GM12878 (cell line): Measurements from ENCODE around the gene LRP1B.

Experiments
- CEBPB ChIP-seq, 2 experiments: fragments of 150-350 bp in 1 of 2; IDR thresholded peaks; 2 replicates each; pipeline ENCODE4 v1.6.1; 2012 to 2014; ENCODE audit warnings: low read depth in 2 of 2, low read length in 2 of 2, borderline replicate concordance in 1 of 2, inconsistent platforms in 1 of 2
- EP300 ChIP-seq, 2 experiments: fragments of 150-350 bp in 1 of 2; IDR thresholded peaks; 2 replicates each; pipeline ENCODE4 v1.6.1; 2011 to 2012; ENCODE audit warnings: low read depth in 2 of 2, low read length in 2 of 2, borderline replicate concordance in 1 of 2, improper control_type of control experiment in 1 of 2, inconsistent platforms in 1 of 2; ENCODE audit not compliant: control insufficient read depth in 1 of 2
- KDM1A ChIP-seq: fragments of 200-600 bp; sonication (generic); IDR thresholded peaks from 2 replicates; pipeline ENCODE4 v1.6.1; 2016; ENCODE audit warnings: borderline replicate concordance
- NFIC ChIP-seq: IDR thresholded peaks from 2 replicates; pipeline ENCODE4 v1.6.1; 2012; ENCODE audit warnings: low read depth, mild to moderate bottlenecking, inconsistent platforms, low read length, moderate library complexity
- SIN3A ChIP-seq: IDR thresholded peaks from 2 replicates; pipeline ENCODE4 v1.6.1; 2012; ENCODE audit warnings: low read depth, low read length, improper control_type of control experiment
- SREBF2 ChIP-seq: IDR thresholded peaks from 2 replicates; pipeline ENCODE4 v1.6.1; 2012; ENCODE audit warnings: mild to moderate bottlenecking, low read length
- TF ChIP-seq, protein P1 (sequence below), 3 experiments: IDR thresholded peaks in 2 of 3; conservative IDR thresholded peaks in 1 of 3; 2 replicates each; pipeline ENCODE4 v1.5.1; 2011; ENCODE audit warnings: low read depth in 3 of 3, low read length in 3 of 3, mild to moderate bottlenecking in 3 of 3, control low read depth in 2 of 3, moderate library complexity in 2 of 3, inconsistent platforms in 1 of 3, mixed read lengths in 1 of 3; ENCODE audit not compliant: control insufficient read depth in 2 of 3, insufficient read depth in 1 of 3; ENCODE audit errors: extremely low read depth in 1 of 3
- TF ChIP-seq, protein P2 (sequence below): IDR thresholded peaks from 2 replicates; pipeline ENCODE4 v1.6.1; 2012; ENCODE audit warnings: mild to moderate bottlenecking, low read depth, low read length

DNA sequence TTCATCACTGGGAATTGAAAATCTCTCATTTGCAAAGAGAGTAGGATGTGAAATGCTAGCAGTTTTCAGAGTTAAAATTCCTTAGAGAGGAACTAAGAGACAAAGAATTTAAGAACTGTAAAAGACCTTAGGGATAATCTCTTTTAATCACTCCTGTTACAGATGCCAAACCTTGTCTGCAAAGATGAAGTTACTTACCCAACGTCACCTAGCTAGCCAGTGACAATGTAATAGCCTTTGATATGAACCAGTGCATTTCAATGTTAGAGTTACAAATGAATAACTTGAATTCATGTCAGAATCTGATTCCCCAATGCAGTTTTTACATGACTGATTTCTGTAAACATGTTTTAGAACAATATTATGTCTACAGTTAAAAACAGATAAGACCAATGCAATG is 190.1 kb downstream of the LRP1B start:
- TF ChIP-seq SREBF2, result no peak
- TF ChIP-seq, protein P1, sequence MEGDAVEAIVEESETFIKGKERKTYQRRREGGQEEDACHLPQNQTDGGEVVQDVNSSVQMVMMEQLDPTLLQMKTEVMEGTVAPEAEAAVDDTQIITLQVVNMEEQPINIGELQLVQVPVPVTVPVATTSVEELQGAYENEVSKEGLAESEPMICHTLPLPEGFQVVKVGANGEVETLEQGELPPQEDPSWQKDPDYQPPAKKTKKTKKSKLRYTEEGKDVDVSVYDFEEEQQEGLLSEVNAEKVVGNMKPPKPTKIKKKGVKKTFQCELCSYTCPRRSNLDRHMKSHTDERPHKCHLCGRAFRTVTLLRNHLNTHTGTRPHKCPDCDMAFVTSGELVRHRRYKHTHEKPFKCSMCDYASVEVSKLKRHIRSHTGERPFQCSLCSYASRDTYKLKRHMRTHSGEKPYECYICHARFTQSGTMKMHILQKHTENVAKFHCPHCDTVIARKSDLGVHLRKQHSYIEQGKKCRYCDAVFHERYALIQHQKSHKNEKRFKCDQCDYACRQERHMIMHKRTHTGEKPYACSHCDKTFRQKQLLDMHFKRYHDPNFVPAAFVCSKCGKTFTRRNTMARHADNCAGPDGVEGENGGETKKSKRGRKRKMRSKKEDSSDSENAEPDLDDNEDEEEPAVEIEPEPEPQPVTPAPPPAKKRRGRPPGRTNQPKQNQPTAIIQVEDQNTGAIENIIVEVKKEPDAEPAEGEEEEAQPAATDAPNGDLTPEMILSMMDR (IDR thresholded peaks at IDR 0.05 in 2 of 3, conservative IDR thresholded peaks at IDR 0.05 in 1 of 3; ENCODE audit: control insufficient read depth in 2 of 3, extremely low read depth in 1 of 3, insufficient read depth in 1 of 3, low read depth in 3 of 3, low read length in 3 of 3), result no peak
- no peak for TF ChIP-seq CEBPB (IDR thresholded peaks at IDR 0.05; ENCODE audit: borderline replicate concordance in 1 of 2, low read depth in 2 of 2, low read length in 2 of 2)
- no peak for TF ChIP-seq EP300 (IDR thresholded peaks at IDR 0.05; ENCODE audit: borderline replicate concordance in 1 of 2, control insufficient read depth in 1 of 2, low read depth in 2 of 2, low read length in 2 of 2)
- TF ChIP-seq, protein P2, sequence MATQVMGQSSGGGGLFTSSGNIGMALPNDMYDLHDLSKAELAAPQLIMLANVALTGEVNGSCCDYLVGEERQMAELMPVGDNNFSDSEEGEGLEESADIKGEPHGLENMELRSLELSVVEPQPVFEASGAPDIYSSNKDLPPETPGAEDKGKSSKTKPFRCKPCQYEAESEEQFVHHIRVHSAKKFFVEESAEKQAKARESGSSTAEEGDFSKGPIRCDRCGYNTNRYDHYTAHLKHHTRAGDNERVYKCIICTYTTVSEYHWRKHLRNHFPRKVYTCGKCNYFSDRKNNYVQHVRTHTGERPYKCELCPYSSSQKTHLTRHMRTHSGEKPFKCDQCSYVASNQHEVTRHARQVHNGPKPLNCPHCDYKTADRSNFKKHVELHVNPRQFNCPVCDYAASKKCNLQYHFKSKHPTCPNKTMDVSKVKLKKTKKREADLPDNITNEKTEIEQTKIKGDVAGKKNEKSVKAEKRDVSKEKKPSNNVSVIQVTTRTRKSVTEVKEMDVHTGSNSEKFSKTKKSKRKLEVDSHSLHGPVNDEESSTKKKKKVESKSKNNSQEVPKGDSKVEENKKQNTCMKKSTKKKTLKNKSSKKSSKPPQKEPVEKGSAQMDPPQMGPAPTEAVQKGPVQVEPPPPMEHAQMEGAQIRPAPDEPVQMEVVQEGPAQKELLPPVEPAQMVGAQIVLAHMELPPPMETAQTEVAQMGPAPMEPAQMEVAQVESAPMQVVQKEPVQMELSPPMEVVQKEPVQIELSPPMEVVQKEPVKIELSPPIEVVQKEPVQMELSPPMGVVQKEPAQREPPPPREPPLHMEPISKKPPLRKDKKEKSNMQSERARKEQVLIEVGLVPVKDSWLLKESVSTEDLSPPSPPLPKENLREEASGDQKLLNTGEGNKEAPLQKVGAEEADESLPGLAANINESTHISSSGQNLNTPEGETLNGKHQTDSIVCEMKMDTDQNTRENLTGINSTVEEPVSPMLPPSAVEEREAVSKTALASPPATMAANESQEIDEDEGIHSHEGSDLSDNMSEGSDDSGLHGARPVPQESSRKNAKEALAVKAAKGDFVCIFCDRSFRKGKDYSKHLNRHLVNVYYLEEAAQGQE, result no peak
- TF ChIP-seq NFIC, result no peak
- TF ChIP-seq SIN3A, result no peak
- no peak for TF ChIP-seq KDM1A
